Naive thymus-derived CD8-positive, alpha-beta T cell (primary cell): ENCODE results near the gene ARPC1B. TPM values are rescaled to one million over a fixed set of nuclear protein-coding genes. Genes with fewer than 3 reads are reported as not detected.

Experiments
- ATAC-seq, 2 donors: fragments of 150-1000 bp; cut with Tn5 transposase in 1 of 2; sonication (Bioruptor Pico), chemical (Tn5 transposase) in 1 of 2; 1 replicate in 1 of 2; 2 replicates in 1 of 2; pipeline ENCODE4 v1.10.0; 2021; ENCODE audit warnings: mild to moderate bottlenecking in 2 of 2, moderate library complexity in 2 of 2
- POLR2A ChIA-PET: fragments of 350-600 bp; sonication (Branson Sonifier 250); formaldehyde crosslinking; loops from one replicate; lab custom pipeline; 2021; ENCODE audit warnings: antibody characterized with exemption; lab: Charles Lee
- DNase-seq, 10 donors: peaks; one replicate each; pipeline versions ENCODE4 v3.0.0 to v3.0.0-alpha.2; 2020 to 2022
- H3K27ac Mint-ChIP-seq, 10 donors: one replicate each; pipeline ENCODE4 v1.8.0; 2020 to 2022; ENCODE audit warnings: mild to moderate bottlenecking in 10 of 10, mixed read lengths in 10 of 10, moderate library complexity in 4 of 10, inconsistent platforms in 1 of 10
- H3K27me3 Mint-ChIP-seq, 5 donors: one replicate each; pipeline ENCODE4 v1.8.0; 2021 to 2022; ENCODE audit warnings: mixed read lengths in 5 of 5
- H3K36me3 Mint-ChIP-seq, 3 donors: one replicate each; pipeline ENCODE4 v1.8.0; 2020 to 2022; ENCODE audit warnings: mixed read lengths in 3 of 3, mild to moderate bottlenecking in 2 of 3, inconsistent platforms in 1 of 3
- H3K4me1 Mint-ChIP-seq, 4 donors: one replicate each; pipeline ENCODE4 v1.8.0; 2021 to 2022; ENCODE audit warnings: mixed read lengths in 4 of 4
- H3K4me3 Mint-ChIP-seq, 10 donors: one replicate each; pipeline ENCODE4 v1.8.0; 2020 to 2022; ENCODE audit warnings: mild to moderate bottlenecking in 10 of 10, mixed read lengths in 10 of 10, moderate library complexity in 6 of 10, inconsistent platforms in 1 of 10
- H3K9me3 Mint-ChIP-seq, 9 donors: one replicate each; pipeline ENCODE4 v1.8.0; 2020 to 2022; ENCODE audit warnings: mixed read lengths in 9 of 9, mild to moderate bottlenecking in 3 of 9, inconsistent platforms in 1 of 9, moderate library complexity in 1 of 9
- polyA plus RNA-seq, 3 donors: library from polyadenylated mRNA; unstranded; fragments of 300-500 nt; fragmentation: Illumina TruSeq; gene quantifications; one replicate each; pipeline ENCODE4 v1.2.3, GENCODE V29; 2021
- total RNA-seq, 8 experiments: library from RNA in 2 of 8; stranded (reverse) in 2 of 8; gene quantifications; one replicate each; pipeline ENCODE4 v1.2.3 and lab custom pipeline; 2021 to 2026

Gene ARPC1B
- total and polyA plus RNA-seq, 5 experiments from 2014 or later: 165 to 712 (median 597) TPM

GRCh38 chr7:99393355-99394187 is 19.0 kb downstream of the ARPC1B start:
- no peak for ATAC-seq

GRCh38 chr7:99394188-99394502 is 19.6 kb downstream of the ARPC1B start:
- no peak for DNase-seq
- ATAC-seq: no peak
- POLR2A ChIA-PET: interaction anchor here (0.5 to 6.2 kb wide), 15 partner anchors 9 to 648 kb away, joined by 3 to 95 read pairs (median 5); partner anchors contain the start of genes ARPC1B, BUD31, PDAP1 and ZNF394
- Mint-ChIP-seq H3K4me3 (peak overlapping the region in 3 of 10 donors; percentile 83 to 93 (median 87)), H3K4me1 (peaks cover 7 to 35% (median 31%) of the 10 kb centered on the region in 4 donors), H3K9me3 (no peaks in the 10 kb centered on the region), H3K36me3 (peaks cover 0 to 89% (median 7%) of the 10 kb centered on the region in 3 donors), H3K27me3 (no peaks in the 10 kb centered on the region), H3K27ac (peak overlapping the region; percentile 27 to 97 (median 85))

More at GRCh38 chr7:99393355-99394187, 19.0 kb downstream of the ARPC1B start:
- peaks cover 3 to 31% (median 29%) of the 10 kb centered on the region in 4 donors for H3K4me1 Mint-ChIP-seq
- no peaks in the 10 kb centered on the region for H3K27me3 Mint-ChIP-seq
- H3K27ac Mint-ChIP-seq: peak overlapping the region; percentile 80 to 97 (median 94)
- peak overlapping the region; percentile 77 to 93 (median 85) for H3K4me3 Mint-ChIP-seq
- H3K9me3 Mint-ChIP-seq: no peaks in the 10 kb centered on the region
- no peak for DNase-seq
- POLR2A ChIA-PET: interaction anchor here (0.5 to 6.2 kb wide), 19 partner anchors 10 to 1034 kb away, joined by 3 to 95 read pairs (median 4); partner anchors contain the start of genes ARPC1A, ARPC1B, BUD31 and PDAP1
- H3K36me3 Mint-ChIP-seq: peaks cover 0 to 90% (median 7%) of the 10 kb centered on the region in 3 donors

- POLR2A ChIA-PET: interaction anchor here (1.1 to 6.1 kb wide), 5 partner anchors 8 to 57 kb away, joined by 3 to 95 read pairs (median 29); partner anchors contain the start of genes ARPC1B, BUD31 and PDAP1
Observed at GRCh38 chr7:99395616-99396327, 21.2 kb downstream of the ARPC1B start.

GRCh38 chr7:99396418-99397296 is 22.1 kb downstream of the ARPC1B start:
- DNase-seq: no peak
- peak overlapping the region in 7 of 10 donors; percentile 24 to 86 (median 69) for H3K27ac Mint-ChIP-seq
- no peak overlapping the region for H3K4me3 Mint-ChIP-seq
- H3K9me3 Mint-ChIP-seq: no peaks in the 10 kb centered on the region
- POLR2A ChIA-PET: interaction anchor here (1.1 to 6.0 kb wide), 3 partner anchors 11 to 21 kb away, joined by 3 to 73 read pairs (median 5); partner anchors contain the start of genes BUD31 and PDAP1
- no peak for ATAC-seq
- H3K4me1 Mint-ChIP-seq: peaks cover 10 to 44% (median 34%) of the 10 kb centered on the region in 4 donors
- peaks cover 0 to 84% (median 12%) of the 10 kb centered on the region in 3 donors for H3K36me3 Mint-ChIP-seq
- no peaks in the 10 kb centered on the region for H3K27me3 Mint-ChIP-seq

More at GRCh38 chr7:99395616-99396327, 21.2 kb downstream of the ARPC1B start:
- H3K4me1 Mint-ChIP-seq: peaks cover 7 to 39% (median 32%) of the 10 kb centered on the region in 4 donors
- peak overlapping the region in 6 of 10 donors; percentile 14 to 86 (median 54) for H3K27ac Mint-ChIP-seq
- no peaks in the 10 kb centered on the region for H3K9me3 Mint-ChIP-seq
- ATAC-seq: no peak
- DNase-seq: no peak
- H3K27me3 Mint-ChIP-seq: no peaks in the 10 kb centered on the region
- peaks cover 0 to 84% (median 10%) of the 10 kb centered on the region in 3 donors for H3K36me3 Mint-ChIP-seq
- H3K4me3 Mint-ChIP-seq: no peak overlapping the region

GRCh38 chr7:99397297-99397983 is 22.9 kb downstream of the ARPC1B start:
- Mint-ChIP-seq H3K27me3 (no peaks in the 10 kb centered on the region), H3K4me3 (no peak overlapping the region), H3K27ac (peak overlapping the region; percentile 49 to 88 (median 76)), H3K36me3 (peaks cover 0 to 86% (median 14%) of the 10 kb centered on the region in 3 donors), H3K9me3 (no peaks in the 10 kb centered on the region), H3K4me1 (peaks cover 10 to 44% (median 31%) of the 10 kb centered on the region in 4 donors)
- POLR2A ChIA-PET: interaction anchor here (1.1 to 6.0 kb wide), 3 partner anchors 10 to 22 kb away, joined by 3 to 73 read pairs (median 5); partner anchors contain the start of genes BUD31 and PDAP1
- no peak for DNase-seq
- no peak for ATAC-seq

GRCh38 chr7:99398891-99399445 is 24.4 kb downstream of the ARPC1B start:
- H3K9me3 Mint-ChIP-seq: no peaks in the 10 kb centered on the region
- H3K27me3 Mint-ChIP-seq: no peaks in the 10 kb centered on the region
- H3K4me1 Mint-ChIP-seq: peaks cover 16 to 42% (median 27%) of the 10 kb centered on the region in 4 donors
- no peak for DNase-seq
- H3K27ac Mint-ChIP-seq: peak overlapping the region; percentile 36 to 88 (median 70)
- peaks cover 6 to 86% (median 19%) of the 10 kb centered on the region in 3 donors for H3K36me3 Mint-ChIP-seq
- peak in 1 of 2 donors; percentile 12 for ATAC-seq
- POLR2A ChIA-PET: interaction anchor here (0.5 to 3.6 kb wide), 9 partner anchors 9 to 161 kb away, joined by 3 to 23 read pairs (median 4); partner anchors contain the start of genes ARPC1B, BUD31 and PDAP1
- no peak overlapping the region for H3K4me3 Mint-ChIP-seq

- peaks cover 6 to 84% (median 19%) of the 10 kb centered on the region in 3 donors for H3K36me3 Mint-ChIP-seq
- DNase-seq (no peak), ATAC-seq (no peak)
- no peaks in the 10 kb centered on the region for H3K9me3 Mint-ChIP-seq
- peak overlapping the region in 8 of 10 donors; percentile 19 to 91 (median 38) for H3K27ac Mint-ChIP-seq
- H3K4me3 Mint-ChIP-seq: peak overlapping the region in 1 of 10 donors; percentile 36
- peaks cover 19 to 44% (median 29%) of the 10 kb centered on the region in 4 donors for H3K4me1 Mint-ChIP-seq
- H3K27me3 Mint-ChIP-seq: no peaks in the 10 kb centered on the region
- POLR2A ChIA-PET: interaction anchor here (0.6 to 3.6 kb wide), 10 partner anchors 9 to 1273 kb away, joined by 3 to 23 read pairs (median 4); partner anchors contain the start of genes ARPC1B, BUD31 and PDAP1
Observed at GRCh38 chr7:99399597-99399996, 25.1 kb downstream of the ARPC1B start.

GRCh38 chr7:99402854-99403253 is 28.3 kb downstream of the ARPC1B start:
- no peaks in the 10 kb centered on the region for H3K27me3 Mint-ChIP-seq
- no peaks in the 10 kb centered on the region for H3K9me3 Mint-ChIP-seq
- peaks cover 6 to 57% (median 15%) of the 10 kb centered on the region in 3 donors for H3K36me3 Mint-ChIP-seq
- POLR2A ChIA-PET: interaction anchor here (0.6 to 3.8 kb wide), 4 partner anchors 9 to 52 kb away, joined by 3 to 29 read pairs (median 7); partner anchors contain the start of gene ARPC1B
- no peak overlapping the region for H3K4me3 Mint-ChIP-seq
- H3K27ac Mint-ChIP-seq: peak overlapping the region in 7 of 10 donors; percentile 44 to 90 (median 74)
- no peak for DNase-seq
- ATAC-seq: no peak
- peaks cover 39 to 57% (median 48%) of the 10 kb centered on the region in 4 donors for H3K4me1 Mint-ChIP-seq

- H3K4me3 Mint-ChIP-seq: no peak overlapping the region
- POLR2A ChIA-PET: interaction anchor here (3.8 kb wide), 1 partner anchor 10 kb away, joined by 29 read pairs; no protein-coding TSS in a partner anchor
Observed at GRCh38 chr7:99403764-99404163, 29.2 kb downstream of the ARPC1B start.

GRCh38 chr7:99404235-99404976 is 29.9 kb downstream of the ARPC1B start:
- H3K27ac Mint-ChIP-seq: peak overlapping the region; percentile 19 to 96 (median 60)
- H3K4me3 Mint-ChIP-seq: peak overlapping the region in 1 of 10 donors; percentile 29
- H3K36me3 Mint-ChIP-seq: peaks cover 6 to 43% (median 12%) of the 10 kb centered on the region in 3 donors
- DNase-seq: no peak
- H3K27me3 Mint-ChIP-seq: no peaks in the 10 kb centered on the region
- POLR2A ChIA-PET: interaction anchor here (1.2 to 3.8 kb wide), 2 partner anchors 11 to 39 kb away, joined by 3 to 29 read pairs; no protein-coding TSS in a partner anchor
- peaks cover 38 to 54% (median 49%) of the 10 kb centered on the region in 4 donors for H3K4me1 Mint-ChIP-seq
- no peak for ATAC-seq
- H3K9me3 Mint-ChIP-seq: no peaks in the 10 kb centered on the region

More at GRCh38 chr7:99403764-99404163, 29.2 kb downstream of the ARPC1B start:
- Mint-ChIP-seq H3K9me3 (no peaks in the 10 kb centered on the region), H3K36me3 (peaks cover 6 to 48% (median 12%) of the 10 kb centered on the region in 3 donors), H3K27me3 (no peaks in the 10 kb centered on the region), H3K27ac (peak overlapping the region in 9 of 10 donors; percentile 19 to 96 (median 71)), H3K4me1 (peaks cover 36 to 51% (median 45%) of the 10 kb centered on the region in 4 donors)
- DNase-seq: no peak
- no peak for ATAC-seq
